Ectodermal cell (in vitro differentiated cells): ENCODE data around the gene COPA.

Source experiments
- H3K27ac ChIP-seq: 2 replicates; pipeline ENCODE4 v1.7.0; 2013; ENCODE audit warnings: mild to moderate bottlenecking, low read depth, low read length; ENCODE audit not compliant: insufficient read depth, poor library complexity, severe bottlenecking
- H3K27me3 ChIP-seq: 2 replicates; pipeline ENCODE4 v1.7.0; 2013; ENCODE audit warnings: mild to moderate bottlenecking, low read length; ENCODE audit not compliant: insufficient read depth, control insufficient read depth, poor library complexity, severe bottlenecking
- H3K36me3 ChIP-seq: one replicate; pipeline ENCODE4 v1.7.0; 2013; ENCODE audit warnings: low read length; ENCODE audit not compliant: control insufficient read depth, insufficient read depth
- H3K4me1 ChIP-seq: one replicate; pipeline ENCODE4 v1.7.0; 2013; ENCODE audit warnings: low read length; ENCODE audit not compliant: control insufficient read depth, insufficient read depth
- H3K4me3 ChIP-seq: 2 replicates; pipeline ENCODE4 v1.7.0; 2013; ENCODE audit warnings: low read depth, low read length, control low read depth; ENCODE audit not compliant: insufficient read depth
- H3K9me3 ChIP-seq: 2 replicates; pipeline ENCODE4 v1.7.0; 2013; ENCODE audit warnings: mild to moderate bottlenecking, low read length, moderate library complexity; ENCODE audit not compliant: control insufficient read depth
- WGBS, 2 experiments: methylation state at CpG; one replicate each; pipeline ENCODE4 v1.1.7; 2013; ENCODE audit warnings: missing lambda C conversion rate in 2 of 2; 5-methylcytosine and 5-hydroxymethylcytosine counted together

Gene COPA

DNA sequence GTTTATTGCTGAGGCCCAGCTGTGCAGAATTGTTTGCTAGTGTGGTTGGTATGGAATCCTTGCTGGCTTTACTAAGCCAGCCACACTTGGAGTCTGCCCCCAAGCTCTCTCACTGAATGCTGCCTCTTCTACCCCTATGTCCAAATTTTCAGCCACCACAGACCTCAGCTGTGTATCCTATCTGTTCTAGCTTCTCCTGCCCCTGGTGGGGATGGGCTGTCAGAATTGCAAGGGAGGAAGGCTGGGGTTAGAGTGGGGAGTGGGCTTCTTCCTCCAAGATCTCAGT is 28.2 kb upstream of the COPA start:
- H3K36me3 ChIP-seq = no peaks in the 10 kb centered on the region
- H3K27me3 ChIP-seq = no peaks in the 10 kb centered on the region
- no peaks in the 10 kb centered on the region for H3K9me3 ChIP-seq
- H3K4me1 ChIP-seq = peaks cover 41% of the 10 kb centered on the region
- no peak overlapping the region for H3K4me3 ChIP-seq
- H3K27ac ChIP-seq = no peak overlapping the region

DNA sequence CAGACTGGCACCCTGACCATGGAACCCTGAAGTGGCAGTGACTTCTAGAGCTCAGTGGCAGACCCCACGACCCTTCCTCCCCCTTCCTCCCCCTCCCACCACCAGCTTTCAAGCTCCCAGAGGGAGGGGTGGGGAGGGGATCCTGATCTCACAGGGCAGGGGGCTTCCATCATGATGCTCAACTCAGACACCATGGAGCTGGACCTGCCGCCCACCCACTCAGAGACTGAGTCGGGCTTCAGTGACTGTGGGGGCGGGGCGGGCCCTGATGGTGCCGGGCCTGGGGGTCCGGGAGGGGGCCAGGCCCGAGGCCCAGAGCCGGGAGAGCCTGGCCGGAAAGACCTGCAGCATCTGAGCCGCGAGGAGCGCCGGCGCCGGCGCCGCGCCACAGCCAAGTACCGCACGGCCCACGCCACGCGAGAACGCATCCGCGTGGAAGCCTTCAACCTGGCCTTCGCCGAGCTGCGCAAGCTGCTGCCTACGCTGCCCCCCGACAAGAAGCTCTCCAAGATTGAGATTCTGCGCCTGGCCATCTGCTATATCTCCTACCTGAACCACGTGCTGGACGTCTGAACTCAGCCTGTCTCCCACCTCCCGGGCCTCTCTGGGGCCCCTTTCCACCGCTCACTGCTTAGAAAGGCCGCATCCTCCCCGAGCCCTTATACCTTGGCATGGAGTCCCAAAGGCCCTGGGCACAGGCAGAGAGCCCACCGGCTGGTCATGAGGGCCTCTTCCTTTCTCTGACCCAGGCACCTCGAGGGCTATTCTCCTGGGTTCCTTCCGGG is 27.7 kb upstream of the COPA start:
- Histone ChIP-seq H3K27me3 (no peaks in the 10 kb centered on the region), H3K9me3 (no peaks in the 10 kb centered on the region), H3K27ac (no peak overlapping the region), H3K4me1 (peaks cover 40% of the 10 kb centered on the region), H3K36me3 (no peaks in the 10 kb centered on the region), H3K4me3 (no peak overlapping the region)
- WGBS, 2 experiments = 90 to 91% methylated on average over 41 to 42 of the region's 42 CpGs

DNA sequence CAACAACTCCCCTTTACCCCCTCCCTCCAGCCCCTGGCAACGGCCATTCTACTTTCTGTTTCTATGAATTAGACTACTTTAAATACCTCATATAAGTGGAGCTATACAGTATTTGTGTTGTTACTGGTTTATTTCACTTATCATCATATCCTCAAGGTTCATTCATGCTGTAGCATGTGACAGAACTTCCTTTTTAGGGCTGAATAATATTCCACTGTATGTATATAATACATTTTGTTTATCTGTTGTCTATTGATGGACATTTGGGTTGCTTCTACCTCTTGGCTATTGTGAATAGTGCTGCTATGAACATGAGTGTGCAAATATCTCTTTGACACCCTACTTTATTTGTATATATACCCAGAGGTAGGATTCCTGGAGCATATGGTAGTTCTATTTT is 26.0 kb upstream of the COPA start:
- no peaks in the 10 kb centered on the region for H3K9me3 ChIP-seq
- WGBS, 2 experiments = 100% methylated on average over 1 of the region's 1 CpG; no CpG with 5 or more reads in 1 of the 2 experiments
- no peak overlapping the region for H3K4me3 ChIP-seq
- H3K27me3 ChIP-seq = no peaks in the 10 kb centered on the region
- no peak overlapping the region for H3K27ac ChIP-seq
- no peaks in the 10 kb centered on the region for H3K36me3 ChIP-seq
- peaks cover 28% of the 10 kb centered on the region for H3K4me1 ChIP-seq

DNA sequence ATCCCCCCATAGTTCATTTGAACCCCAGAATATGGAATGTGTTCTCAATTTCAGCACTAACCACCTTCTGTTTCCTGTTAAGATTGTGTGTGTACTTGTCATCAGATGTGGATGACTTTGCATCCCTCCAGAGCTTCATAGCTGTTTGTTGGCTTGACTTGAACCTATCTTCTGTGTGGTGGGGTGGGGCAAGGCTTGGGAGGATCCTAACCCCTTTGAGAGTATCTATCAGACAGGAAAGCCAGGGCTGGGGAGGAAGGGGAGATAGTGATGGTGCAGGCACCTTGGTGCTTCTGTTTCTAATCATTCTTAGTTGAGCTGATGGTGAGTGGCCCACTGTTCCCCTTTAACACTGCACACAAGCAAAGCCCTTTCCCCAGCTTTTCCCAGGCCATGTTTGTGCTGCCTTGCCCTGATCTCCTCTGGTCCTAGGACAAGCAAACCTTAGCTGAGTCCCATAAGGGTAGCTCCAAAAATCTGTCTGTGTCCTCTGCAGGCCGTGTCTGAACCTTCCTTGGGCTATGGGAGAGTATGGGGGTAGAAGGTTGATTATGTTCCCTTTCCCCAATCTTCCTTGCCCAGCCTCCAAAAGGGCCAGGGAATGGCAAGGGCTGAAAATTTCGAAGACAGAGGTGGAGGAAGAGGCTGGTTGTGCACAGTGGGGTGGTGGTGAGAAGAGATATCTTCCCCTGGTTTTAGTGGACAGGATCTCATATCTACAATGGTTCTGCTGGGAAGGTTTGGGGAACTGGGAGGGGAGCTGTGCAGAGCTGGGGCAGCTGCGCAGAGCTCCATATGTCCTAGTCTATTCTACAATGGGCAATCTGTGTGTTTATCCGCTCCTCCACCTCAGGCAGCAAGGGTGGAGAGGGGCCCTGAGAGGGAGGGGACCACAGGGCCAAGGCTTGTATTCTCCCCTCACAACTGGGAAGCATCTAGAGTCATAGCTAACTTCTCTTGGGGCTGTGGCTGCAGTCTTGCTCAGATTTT is 25.2 kb upstream of the COPA start:
- Histone ChIP-seq H3K4me1 (peaks cover 31% of the 10 kb centered on the region), H3K27ac (no peak overlapping the region), H3K27me3 (no peaks in the 10 kb centered on the region), H3K9me3 (no peaks in the 10 kb centered on the region), H3K36me3 (no peaks in the 10 kb centered on the region), H3K4me3 (no peak overlapping the region)
- 93% methylated on average over 4 of the region's 4 CpGs for WGBS, 2 experiments

DNA sequence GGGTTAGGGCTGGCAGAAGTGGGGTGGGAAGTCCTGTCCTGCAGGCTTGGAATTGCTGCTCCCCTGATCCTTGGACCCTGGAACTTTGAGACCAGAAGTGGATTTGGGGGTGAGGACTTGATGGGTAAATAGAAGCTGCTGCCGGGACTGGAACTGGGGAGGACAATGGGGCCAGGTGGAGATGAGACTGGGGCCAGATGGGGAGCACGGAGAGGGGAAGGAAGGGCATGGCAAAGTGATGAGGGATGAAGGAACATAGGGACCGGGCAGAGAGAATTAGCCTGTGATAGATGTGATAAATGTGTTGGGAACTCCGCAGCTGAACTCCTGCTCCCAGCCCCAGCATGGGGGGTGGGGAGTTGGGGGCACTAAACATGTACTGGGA is 24.5 kb upstream of the COPA start:
- 90 to 94% methylated on average over 4 of the region's 4 CpGs for WGBS, 2 experiments
- H3K27ac ChIP-seq = no peak overlapping the region
- no peaks in the 10 kb centered on the region for H3K36me3 ChIP-seq
- H3K27me3 ChIP-seq = no peaks in the 10 kb centered on the region
- peaks cover 39% of the 10 kb centered on the region for H3K4me1 ChIP-seq
- H3K9me3 ChIP-seq = no peaks in the 10 kb centered on the region
- no peak overlapping the region for H3K4me3 ChIP-seq

DNA sequence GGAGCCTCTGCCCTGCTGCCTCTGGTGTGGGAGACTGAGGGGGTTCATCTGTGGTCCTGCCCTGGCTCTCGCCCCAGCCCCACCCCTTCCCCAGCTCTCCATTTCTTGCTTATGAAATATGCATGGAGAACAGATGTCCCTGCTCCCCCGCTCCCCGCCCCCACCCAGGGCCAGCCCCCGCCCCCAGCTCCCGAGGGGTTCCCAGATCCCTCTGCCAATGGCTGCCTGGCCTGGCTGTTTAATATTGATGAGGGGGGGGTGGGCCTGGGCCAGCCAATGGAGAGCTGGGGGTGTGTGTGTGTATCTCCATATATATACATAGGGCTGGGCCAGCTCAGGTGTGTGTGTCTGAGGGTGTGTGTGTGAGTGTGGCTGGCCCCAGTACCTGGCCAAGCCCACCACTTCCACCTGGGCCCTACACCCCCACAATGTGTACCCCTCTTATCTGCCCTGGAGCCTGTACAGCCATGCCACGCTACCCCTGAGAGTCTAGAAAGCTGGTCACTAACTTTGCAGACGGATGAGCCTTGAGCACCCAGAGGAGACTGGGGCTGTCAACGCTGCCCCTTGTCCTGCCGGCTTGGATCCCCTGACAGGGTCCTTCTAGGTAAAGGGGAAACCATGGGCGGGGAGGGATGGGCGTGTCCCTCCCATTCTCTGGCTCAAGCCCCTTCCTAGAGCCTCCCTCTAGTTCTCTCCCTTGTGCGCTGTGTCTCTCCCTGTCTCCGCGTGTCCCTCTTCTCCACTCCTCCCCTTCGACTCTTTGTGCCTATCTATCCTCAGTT is 23.9 kb upstream of the COPA start, which contains the start of gene NHLH1:
NHLH1 (plus strand) TSS at position 341 of the 785 bp plus-strand sequence. CDS start 3,661 bp downstream, outside the sequence.
- Histone ChIP-seq H3K9me3 (no peaks in the 10 kb centered on the region), H3K4me3 (no peak within 1 kb of the TSS), H3K27ac (no peak within 1 kb of the TSS), H3K27me3 (no peaks in the 10 kb centered on the region), H3K4me1 (peaks cover 44% of the 10 kb centered on the region), H3K36me3 (no peaks in the 10 kb centered on the region)
- WGBS, 2 experiments = 81 to 87% methylated on average over 13 to 15 of the region's 15 CpGs

DNA sequence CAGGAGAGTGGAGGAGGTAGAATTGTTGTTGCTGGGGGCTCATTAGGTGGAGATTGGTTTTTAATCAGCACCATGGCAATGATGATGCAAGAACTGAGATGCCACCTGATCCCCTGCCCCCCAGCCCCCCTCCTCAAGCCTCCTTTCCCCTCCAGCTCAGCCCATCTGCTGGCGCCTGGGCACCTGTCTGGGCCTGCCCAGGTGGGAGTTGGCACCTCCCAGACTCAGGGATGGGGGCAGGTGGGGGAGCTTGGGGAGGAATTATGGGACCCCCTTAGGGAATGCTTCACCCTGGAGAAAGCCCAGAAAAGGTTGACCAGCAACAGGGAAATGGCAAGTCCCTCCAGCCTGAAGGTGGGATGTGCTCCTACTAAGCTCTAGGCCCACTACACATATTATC is 22.3 kb upstream of the COPA start:
- peaks cover 40% of the 10 kb centered on the region for H3K4me1 ChIP-seq
- H3K9me3 ChIP-seq = no peaks in the 10 kb centered on the region
- no peaks in the 10 kb centered on the region for H3K27me3 ChIP-seq
- WGBS, 2 experiments = 100% methylated on average over 1 of the region's 1 CpG
- H3K27ac ChIP-seq = no peak overlapping the region
- no peak overlapping the region for H3K4me3 ChIP-seq
- H3K36me3 ChIP-seq = no peaks in the 10 kb centered on the region

DNA sequence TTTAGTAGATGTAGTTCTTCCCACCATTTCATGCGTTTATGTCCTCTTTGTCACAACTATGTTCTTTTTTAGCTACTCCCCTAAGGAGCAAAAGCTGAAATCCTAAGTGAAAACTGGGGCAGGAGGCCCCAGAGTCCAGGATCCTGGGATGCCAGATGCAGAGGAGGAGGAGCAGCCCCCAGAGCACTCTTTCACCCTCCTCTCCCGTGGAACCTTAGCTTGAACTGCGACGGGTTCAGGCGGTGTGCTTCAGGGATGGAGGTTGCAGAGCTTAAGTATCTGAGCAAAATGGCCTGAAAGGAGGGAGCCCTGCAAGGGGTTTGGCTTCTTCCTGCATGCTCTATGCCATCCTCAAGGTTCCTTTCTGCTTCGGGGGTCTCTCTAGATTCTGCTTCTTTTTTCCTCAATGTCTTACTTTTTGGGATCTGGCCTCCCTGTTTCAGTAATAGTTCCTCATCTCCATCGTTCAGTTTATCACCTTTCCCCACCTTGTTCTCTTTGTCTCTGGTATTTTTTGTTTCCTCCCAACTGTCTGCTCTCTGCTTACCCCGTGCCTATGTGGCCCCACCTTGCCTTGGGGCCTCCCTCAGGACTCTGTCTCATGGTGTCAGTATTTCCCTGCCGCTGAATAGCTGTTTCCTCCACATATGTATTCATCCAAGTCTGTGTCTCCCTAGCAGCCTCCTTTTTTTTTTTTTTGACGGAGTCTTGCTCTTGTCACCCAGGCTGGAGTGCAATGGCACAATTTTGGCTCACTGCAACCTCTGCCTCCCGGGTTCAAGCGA is 21.1 kb upstream of the COPA start:
- Histone ChIP-seq H3K4me3 (no peak overlapping the region), H3K4me1 (peaks cover 40% of the 10 kb centered on the region), H3K9me3 (no peaks in the 10 kb centered on the region), H3K36me3 (no peaks in the 10 kb centered on the region), H3K27me3 (no peaks in the 10 kb centered on the region), H3K27ac (peak overlapping the region; percentile 55)
- WGBS, 2 experiments = 81% methylated on average over 12 of the region's 12 CpGs

DNA sequence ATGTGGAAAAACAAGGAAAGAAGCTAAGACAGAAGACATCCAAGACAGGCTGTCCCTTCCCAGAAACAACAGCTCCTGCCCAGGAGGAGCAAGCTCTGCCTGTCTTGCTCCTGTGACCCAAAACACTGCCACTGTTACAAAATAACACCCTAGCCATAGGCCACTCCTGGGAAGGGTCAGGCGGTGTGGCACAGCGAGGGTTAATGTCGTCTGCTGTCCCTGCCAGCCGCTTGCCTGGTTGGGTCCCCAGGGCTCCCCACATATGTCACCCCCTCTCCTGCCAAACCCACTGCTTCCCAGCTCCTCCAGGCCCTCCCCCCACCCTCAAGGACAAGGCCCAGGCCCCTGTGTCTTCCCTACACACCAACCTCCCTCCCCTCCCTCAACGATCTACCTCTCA is 20.0 kb upstream of the COPA start:
- Histone ChIP-seq H3K27me3 (no peaks in the 10 kb centered on the region), H3K36me3 (no peaks in the 10 kb centered on the region), H3K9me3 (no peaks in the 10 kb centered on the region), H3K4me3 (no peak overlapping the region), H3K4me1 (peaks cover 40% of the 10 kb centered on the region), H3K27ac (peak overlapping the region; percentile 97)
- 47 to 51% methylated on average over 4 of the region's 5 CpGs for WGBS, 2 experiments
